Stimulated activated CD4-positive, alpha-beta T cell treated with anti-CD3 and anti-CD28 coated beads, Interleukin-4, amount 100 ng/mL, for 24 hours (primary cell): ENCODE data around the gene GAN.
"Not testable (repeated sequence)": the region's sequence is repeated elsewhere in the genome, so short reads cannot be mapped to it uniquely, and the experiment has no call there.

Source experiments
- DNase-seq: peaks from one replicate; pipeline ENCODE4 v3.0.0-alpha.2; 2020

Gene GAN

GRCh38 chr16:81401035-81401950 is 86.5 kb downstream of the GAN start:
- DNase-seq, result no peak

DNA sequence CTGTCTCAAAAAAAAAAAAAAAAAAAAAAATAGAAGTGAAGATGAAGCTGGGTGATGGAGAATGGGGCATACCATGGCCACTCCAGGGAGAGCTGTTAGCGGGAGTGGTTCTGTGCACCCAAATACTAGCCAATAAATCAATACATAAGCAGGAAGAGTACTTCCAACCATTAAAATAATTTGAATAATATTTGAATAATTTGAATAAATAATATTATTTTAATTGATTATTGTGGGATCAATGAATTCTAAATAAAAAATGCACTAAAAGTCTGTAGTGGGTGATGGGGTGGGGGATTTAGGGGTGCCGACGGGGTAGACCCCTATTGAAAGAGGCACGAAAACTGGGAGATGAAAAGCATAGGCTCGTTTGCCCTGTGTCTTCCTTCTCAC is 88.4 kb downstream of the GAN start:
- no peak for DNase-seq

- DNase-seq, result peak; percentile 84
Observed at GRCh38 chr16:81403601-81404391, 89.0 kb downstream of the GAN start.

DNA sequence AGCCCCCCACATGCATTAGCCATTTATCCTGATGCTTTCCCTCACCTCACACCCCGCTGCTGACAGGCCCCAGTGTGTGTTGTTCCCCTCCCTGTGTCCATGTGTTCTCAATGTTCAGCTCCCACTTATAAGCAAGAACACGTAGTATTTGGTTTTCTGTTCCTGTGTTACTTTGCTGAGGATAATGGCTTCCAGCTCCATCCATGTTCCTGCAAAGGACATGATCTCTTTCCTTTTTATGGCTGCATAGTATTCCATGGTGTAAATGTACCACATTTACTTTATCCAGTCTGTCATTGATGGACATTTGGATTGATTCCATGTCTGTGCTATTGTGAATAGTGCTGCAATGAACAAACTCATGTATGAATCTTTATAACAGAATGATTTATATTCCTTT is 90.2 kb downstream of the GAN start:
- not testable (repeated sequence) for DNase-seq

DNA sequence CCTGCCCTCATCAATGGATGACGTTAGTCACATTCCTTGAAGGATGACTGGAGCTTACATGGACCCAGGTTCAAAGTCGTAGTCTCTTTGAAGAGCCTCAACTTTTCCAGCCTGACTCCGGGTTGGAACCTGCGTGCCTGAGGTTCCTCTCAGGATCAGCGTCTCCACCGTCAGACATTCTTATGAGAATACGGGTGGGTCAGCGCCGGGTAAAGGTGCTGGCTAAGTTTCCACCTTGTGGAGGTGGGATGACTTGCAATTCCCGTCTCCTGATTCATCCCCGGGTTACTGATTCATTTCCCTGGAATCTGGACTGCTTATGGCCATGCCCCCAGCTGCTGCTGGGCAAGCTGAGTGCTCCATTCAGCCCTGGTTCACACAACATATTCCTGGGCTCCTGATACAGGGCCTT is 90.9 kb downstream of the GAN start:
- DNase-seq, result no peak

- no peak for DNase-seq
Observed at GRCh38 chr16:81408409-81408950, 93.7 kb downstream of the GAN start.

- DNase-seq, result no peak
Observed at GRCh38 chr16:81409016-81409556, 94.3 kb downstream of the GAN start.

- DNase-seq, result no peak
Observed at GRCh38 chr16:81410643-81411293, 96.0 kb downstream of the GAN start.

- no peak for DNase-seq
Observed at GRCh38 chr16:81413245-81413990, 98.7 kb downstream of the GAN start.

GRCh38 chr16:81415751-81416150 is 101.0 kb downstream of the GAN start:
- no peak for DNase-seq

DNA sequence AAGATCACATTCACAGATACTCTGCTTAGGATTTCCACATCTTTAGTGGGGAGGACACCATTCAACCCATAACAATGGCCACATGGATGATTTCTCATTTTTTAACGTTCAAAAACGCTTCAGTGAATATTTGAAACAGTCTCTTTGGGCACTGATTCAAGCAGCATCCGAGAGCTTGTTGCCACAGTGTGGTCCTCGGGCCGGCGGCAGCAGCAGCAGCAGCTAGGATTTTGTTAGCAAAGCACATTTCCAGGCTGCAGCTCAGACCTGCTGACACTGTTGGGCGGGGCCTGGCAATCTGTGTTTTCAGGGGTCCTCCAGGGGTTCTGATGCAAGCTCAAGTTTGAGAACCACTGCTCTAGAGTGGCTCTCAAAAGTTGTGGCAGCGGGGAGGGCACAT is 102.0 kb downstream of the GAN start:
- DNase-seq, result no peak

- no peak for DNase-seq
Observed at GRCh38 chr16:81417210-81417609, 102.4 kb downstream of the GAN start.

DNA sequence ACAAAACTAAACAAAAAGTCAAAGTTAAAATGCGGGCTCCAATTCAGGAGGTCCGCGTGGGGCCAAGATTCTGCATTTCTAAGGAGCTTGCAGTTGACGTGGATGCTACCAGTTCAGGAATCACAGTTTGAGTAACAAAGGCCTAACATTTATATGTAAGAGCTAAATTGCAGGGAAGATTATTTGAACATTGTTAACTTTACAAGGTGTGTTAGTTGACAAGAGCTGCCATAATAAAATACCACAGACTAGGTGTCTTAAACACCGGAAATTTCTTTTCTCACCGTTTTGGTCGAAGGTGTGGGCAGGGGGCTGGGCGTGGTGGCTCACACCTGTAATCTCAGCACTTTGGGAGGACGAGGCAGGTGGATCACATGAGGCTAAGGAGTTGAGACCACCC is 105.0 kb downstream of the GAN start:
- DNase-seq, result no peak

- DNase-seq, result no peak
Observed at GRCh38 chr16:81421126-81421525, 106.4 kb downstream of the GAN start.

DNA sequence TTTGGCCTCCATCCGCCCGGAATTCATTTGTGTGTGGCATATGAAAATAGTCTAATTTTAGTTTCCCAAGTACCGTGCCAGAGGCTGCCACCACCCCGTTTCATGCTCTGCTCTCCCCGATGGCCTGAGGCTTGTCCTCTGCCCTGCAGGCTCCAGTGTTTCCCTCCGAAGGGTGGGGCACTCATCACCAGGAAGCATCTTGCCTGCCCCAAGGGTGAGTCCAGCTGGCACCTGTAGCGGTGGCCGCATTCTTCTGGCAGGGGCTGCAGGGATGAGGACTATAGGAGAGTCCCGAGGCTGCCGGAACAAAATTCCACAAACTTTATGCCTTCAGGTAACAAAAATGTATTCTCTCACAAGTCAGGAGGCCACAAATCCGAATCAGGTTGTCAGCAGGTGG is 106.8 kb downstream of the GAN start:
- no peak for DNase-seq

GRCh38 chr16:81422153-81422552 is 107.4 kb downstream of the GAN start:
- DNase-seq, result not testable (repeated sequence)

DNA sequence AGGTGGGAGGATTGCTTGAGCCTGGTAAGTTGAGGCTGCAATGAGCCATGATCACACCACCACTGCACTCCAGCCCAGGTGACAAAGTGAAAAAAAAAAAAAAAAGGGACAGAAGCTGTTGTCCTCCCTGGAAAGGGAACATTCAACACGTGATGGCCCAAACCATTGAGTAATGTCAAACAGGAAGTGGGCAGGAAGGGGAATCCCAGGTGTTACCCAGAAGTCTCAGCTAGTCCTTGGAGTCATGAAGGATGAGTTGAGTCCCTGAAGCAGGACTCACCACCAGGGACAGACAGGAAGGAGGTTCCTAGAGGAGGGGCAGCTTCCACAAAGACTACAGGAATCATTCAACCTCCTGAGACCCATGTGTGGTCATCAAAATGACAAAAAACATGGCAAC is 110.0 kb downstream of the GAN start:
- DNase-seq, result peak; percentile 28

DNA sequence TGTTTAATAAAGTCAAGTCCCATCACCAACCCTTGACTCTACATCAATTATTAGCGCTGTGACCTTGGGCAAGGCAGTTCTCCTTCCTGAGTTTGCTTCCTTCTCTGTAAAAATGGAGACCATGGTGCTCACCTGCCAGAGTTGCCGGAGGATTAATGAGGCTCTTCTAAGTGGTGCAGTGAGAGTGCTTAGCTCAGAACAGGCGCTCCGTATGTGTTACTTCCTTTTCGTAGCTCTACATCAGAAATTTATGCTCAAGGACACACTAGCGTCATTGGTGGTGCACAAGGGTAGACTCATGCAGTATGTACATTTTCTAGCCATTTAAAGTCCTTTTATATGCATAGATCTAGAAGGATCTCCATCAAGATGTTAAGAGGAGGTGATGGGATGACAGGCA is 112.5 kb downstream of the GAN start:
- DNase-seq, result no peak

DNA sequence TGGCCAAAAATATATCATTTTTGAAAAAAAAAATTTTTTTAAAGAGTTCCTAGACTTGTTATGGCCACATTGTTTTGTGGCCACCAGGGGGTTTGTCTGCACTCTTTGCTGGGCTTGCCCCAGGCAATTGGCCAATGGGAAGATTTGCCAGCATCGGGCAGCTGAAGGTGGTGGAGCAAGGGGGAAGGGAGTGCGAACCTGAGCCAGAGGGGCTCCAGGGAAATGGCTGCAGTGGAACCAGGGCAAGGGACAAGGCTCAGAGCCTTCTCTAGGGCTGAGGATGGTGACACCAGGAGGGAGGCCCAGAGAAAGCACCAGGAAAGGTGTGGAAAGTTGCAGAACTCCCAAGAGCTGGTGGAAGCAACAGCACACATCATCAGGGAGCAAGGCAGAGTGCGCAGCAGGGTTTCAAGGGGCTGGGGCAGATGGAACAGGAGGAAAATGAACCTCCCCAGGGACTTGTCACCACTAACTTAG is 114.3 kb downstream of the GAN start:
- DNase-seq, result no peak

GRCh38 chr16:81431554-81432353 is 117.0 kb downstream of the GAN start:
- no peak for DNase-seq

- no peak for DNase-seq
Observed at GRCh38 chr16:81432937-81433557, 118.3 kb downstream of the GAN start.
